GM13977 (cell line): Measurements from ENCODE around the gene PDE8A.

Experiments
- DNase-seq: peaks from one replicate; pipeline ENCODE4 v3.0.0; 2012; ENCODE audit warnings: low spot score
- in situ Hi-C: fragments of 300-500 bp; cut with MboI; formaldehyde crosslinking; loops from one replicate; pipeline ENCODE4 v1.12.0; 2022; ENCODE audit warnings: low sequenced_read_pairs, low pct_unique_long_range_greater_than_20kb, mixed read lengths, inconsistent platforms; ENCODE audit not compliant: unreplicated experiment
- TF ChIP-seq, protein P1 (sequence below): IDR thresholded peaks from 2 replicates; pipeline ENCODE4 v1.5.1; 2012; ENCODE audit warnings: mild to moderate bottlenecking, control low read depth; ENCODE audit not compliant: insufficient read depth; ENCODE audit errors: extremely low read depth, missing control alignments

PDE8A gene

DNA sequence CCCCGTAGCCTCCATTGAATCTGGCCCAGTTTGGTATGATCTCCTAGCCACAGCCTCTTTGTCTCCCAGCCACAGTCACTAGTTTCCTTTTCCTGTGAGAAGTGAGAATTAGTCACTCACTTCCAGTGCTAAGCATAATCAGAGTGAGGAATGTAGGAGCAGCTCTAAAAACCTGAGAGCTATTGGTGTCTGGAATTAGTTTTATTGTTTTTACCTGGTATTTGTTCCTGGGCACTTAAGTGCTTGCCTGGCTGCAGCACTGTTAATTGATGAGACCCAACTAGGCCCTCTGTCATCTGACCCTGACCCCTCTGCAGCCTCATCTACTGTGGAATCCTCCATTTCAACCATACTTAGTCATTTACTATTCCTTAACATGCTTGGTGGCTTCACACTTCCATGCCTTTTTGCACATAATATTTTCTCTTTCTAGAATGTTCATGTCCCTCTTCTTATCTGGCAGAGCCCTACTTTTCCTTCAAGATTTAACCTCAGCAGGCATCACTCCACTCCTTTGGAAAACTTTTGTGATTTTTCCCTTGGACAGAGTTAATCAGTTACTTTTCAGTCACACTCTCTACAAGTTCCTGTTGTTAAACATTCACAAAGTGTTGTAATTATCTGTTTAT lies 48.8 kb downstream of the PDE8A start:
- no peak for DNase-seq
- in situ Hi-C loops, result no loop called here
- TF ChIP-seq, protein P1, sequence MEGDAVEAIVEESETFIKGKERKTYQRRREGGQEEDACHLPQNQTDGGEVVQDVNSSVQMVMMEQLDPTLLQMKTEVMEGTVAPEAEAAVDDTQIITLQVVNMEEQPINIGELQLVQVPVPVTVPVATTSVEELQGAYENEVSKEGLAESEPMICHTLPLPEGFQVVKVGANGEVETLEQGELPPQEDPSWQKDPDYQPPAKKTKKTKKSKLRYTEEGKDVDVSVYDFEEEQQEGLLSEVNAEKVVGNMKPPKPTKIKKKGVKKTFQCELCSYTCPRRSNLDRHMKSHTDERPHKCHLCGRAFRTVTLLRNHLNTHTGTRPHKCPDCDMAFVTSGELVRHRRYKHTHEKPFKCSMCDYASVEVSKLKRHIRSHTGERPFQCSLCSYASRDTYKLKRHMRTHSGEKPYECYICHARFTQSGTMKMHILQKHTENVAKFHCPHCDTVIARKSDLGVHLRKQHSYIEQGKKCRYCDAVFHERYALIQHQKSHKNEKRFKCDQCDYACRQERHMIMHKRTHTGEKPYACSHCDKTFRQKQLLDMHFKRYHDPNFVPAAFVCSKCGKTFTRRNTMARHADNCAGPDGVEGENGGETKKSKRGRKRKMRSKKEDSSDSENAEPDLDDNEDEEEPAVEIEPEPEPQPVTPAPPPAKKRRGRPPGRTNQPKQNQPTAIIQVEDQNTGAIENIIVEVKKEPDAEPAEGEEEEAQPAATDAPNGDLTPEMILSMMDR, result no peak

DNA sequence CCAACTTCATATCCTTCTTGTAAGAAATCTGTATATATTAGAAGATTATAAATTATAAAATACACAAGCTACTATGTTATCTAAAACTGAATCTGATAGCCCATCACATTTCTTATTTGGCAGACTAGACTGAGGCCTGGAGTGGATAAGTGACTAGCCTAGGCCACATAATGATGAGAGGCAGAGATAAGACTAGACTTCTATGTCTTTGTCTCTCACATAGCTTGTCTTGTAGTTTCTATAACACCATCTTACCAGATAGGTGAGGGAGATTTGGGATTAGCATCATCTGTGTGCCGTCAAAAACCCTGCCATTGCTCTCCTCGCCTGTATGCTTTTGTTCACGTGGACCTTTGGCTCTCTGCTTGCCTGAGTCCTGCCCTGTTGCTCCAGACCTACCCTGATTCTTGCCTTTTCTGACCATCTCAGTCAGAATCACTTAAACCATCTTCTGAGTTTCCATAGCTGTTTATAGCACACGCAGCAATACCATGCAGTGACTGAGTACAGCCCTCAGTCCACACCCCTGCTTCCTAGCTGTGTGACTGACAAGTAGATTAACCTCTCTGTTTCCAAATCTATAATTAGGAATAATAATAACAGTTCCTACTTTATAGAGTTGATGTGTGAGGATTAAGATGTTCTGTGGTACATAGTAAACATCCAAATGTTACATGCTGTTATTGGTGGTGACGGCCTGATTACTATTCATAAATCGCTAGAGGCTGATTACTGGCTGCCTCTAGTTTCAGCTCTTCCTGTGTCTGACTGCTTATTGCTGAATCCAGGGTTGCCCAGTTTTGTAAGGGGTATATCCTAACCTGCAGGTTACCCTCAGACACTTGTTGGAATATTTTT lies 49.7 kb downstream of the PDE8A start:
- TF ChIP-seq, protein P1, result no peak
- in situ Hi-C loops, result no loop called here
- no peak for DNase-seq

DNA sequence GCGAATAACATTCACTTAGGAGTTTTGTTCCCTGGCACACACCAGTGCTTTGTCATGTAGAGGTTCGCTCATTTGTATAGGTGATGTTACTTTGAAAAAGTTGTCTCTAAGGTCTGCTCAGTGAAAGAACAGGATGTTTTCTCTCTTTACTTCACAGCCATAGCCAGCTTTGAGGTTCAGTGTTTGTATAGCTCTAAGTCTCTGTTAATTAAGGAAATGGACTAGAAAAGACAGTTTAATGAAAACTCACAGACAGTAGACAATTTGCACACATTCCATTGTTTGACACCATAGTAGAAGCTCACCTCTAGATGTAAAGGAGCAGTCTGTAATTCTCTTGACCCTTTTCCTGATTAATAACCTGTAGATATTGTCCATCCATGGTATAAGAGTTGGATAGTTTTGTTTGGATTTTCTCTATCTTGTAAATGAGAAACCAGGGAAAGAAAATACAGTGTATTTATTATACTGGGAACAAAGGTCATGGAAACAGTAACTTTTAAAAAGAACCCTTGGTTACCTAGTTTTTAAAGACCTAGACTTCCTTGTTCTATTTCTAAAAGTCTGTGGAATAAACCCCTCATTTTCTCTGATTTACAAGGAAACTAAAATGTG lies 50.4 kb downstream of the PDE8A start:
- TF ChIP-seq, protein P1, result no peak
- in situ Hi-C loops, result no loop called here
- no peak for DNase-seq

DNA sequence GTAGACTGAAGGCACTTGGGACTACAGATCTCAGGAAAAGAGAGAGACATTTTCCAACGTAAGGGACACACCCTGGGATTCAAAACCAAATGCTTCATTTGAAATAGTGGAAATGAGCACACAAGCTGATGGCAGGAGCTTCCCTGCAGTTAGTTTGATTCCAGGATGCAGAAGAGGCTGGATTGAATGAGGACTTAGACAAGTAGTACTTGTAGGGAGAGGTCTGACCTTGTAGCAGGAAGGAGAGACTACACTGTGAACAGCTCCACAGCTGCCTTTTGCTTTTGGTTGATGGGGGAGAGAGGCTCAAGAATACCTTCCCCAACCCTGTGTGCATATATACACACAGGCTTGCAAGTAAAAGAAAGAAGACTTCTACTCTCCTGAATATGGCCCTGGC lies 51.5 kb downstream of the PDE8A start:
- in situ Hi-C loops, result no loop called here
- TF ChIP-seq, protein P1, result no peak
- no peak for DNase-seq

DNA sequence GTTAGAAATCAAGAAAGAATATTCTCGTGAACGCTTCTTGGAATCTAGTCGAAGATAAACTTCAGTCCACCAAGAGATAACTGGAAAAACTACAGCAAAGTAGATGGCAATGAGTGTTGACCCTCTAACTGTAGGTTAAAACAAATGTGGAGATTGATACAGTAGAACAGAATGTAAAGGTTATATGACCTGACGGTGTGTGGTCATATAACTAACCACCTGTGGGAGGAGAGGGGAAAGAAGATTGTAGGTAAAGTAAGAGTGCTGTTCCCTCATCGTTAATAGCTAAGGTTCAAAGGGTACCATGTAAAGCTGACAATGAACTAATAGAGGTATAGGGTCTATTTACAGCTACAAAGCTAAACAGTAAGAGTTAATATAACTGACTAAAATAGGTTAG lies 52.6 kb downstream of the PDE8A start:
- DNase-seq, result no peak
- TF ChIP-seq, protein P1, result no peak
- in situ Hi-C loops, result no loop called here

DNA sequence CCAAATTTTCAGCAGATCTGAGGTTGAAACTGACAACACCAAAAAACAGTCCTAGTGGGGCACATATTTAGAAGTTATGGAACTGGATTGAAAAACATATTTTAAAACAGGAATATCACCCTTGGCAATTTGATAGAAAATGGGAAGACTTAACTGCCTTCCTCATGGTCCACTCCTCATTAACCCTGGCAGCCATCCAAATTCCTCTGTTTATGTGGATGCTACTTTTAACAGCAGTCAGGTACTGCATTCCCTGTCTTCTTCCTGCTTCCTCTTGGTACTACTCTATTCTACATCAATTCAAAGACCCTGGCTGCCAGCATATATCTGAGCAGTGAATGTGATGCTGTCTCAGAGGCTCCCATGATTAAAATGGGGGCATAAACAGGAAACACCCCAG lies 54.3 kb downstream of the PDE8A start:
- TF ChIP-seq, protein P1, result no peak
- DNase-seq, result no peak
- in situ Hi-C loops, result no loop called here
